CD4-positive, alpha-beta T cell treated with Interleukin-2 at 100 ng/mL for 4 hours (primary cell): ENCODE results near the gene SPINT1.
"Not testable (repeated sequence)": the region's sequence is repeated elsewhere in the genome, so short reads cannot be mapped to it uniquely, and the experiment has no call there.

Source experiments
- DNase-seq: peaks from one replicate; pipeline ENCODE4 v3.0.0-alpha.2; 2020; ENCODE audit warnings: low spot score

Gene SPINT1

GRCh38 chr15:40859206-40859851 is 15.5 kb downstream of the SPINT1 start:
- peak; percentile 83 for DNase-seq

DNA sequence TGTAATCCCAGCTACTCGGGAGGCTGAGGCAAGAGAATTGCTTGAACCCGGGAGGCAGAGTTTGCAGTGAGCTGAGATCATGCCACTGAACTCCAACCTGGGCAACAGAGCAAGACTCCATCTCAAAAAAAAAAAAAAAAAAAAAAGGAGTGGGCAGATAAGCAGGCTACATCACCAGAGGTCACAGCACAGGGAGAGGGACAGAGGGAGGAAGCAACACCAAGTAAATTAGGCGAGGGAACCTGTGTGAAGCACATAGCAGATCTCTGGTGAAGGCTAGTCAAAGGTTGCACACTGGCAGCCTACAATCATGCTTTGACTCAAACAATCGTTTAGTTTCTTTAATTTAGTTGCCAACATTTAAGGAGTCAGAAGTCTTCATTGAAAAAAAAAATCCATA is 17.3 kb downstream of the SPINT1 start:
- not testable (repeated sequence) for DNase-seq

GRCh38 chr15:40863660-40864270 is 19.9 kb downstream of the SPINT1 start:
- DNase-seq: no peak

GRCh38 chr15:40867199-40867598 is 23.4 kb downstream of the SPINT1 start:
- DNase-seq: no peak

DNA sequence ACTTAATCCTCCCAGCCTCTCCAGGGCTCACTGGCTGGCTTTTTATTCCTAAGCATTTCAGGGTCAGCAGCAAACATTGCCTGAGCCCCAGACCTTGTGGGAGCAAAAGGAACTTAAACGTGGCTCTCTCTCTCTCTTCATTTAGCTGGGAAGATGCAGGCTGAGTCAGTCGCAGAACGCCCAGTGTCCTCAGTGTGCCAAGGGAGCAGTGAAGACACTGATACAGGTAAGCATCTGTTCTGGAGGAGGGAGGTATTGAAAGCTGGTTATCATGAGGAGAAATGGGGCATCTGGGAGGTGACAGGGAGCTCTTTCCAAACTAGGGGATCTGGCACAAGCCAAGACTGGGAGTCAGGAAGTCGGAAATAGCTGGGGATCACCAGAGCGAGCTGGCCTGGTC is 25.8 kb downstream of the SPINT1 start:
- no peak for DNase-seq

DNA sequence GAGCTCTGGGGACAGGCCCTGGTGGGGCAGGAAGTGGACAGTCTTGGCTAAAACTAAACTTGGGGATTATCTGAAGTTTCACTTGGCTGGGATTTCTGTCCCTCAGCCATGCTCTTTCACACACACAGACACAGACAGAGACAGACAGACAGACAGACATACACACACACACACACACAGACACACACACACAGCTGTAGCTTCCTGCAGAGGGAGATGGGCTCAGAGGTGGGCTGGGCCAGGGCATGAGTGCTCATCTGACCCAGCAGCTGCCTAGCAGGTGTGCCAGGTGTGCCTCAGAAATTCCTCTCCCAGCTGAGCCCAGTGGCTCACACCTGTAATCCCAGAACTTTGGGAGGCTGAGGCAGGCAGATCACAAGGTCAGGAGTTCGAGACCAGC is 26.9 kb downstream of the SPINT1 start:
- DNase-seq: no peak

- no peak for DNase-seq
Observed at GRCh38 chr15:40871749-40872617, 28.1 kb downstream of the SPINT1 start.

DNA sequence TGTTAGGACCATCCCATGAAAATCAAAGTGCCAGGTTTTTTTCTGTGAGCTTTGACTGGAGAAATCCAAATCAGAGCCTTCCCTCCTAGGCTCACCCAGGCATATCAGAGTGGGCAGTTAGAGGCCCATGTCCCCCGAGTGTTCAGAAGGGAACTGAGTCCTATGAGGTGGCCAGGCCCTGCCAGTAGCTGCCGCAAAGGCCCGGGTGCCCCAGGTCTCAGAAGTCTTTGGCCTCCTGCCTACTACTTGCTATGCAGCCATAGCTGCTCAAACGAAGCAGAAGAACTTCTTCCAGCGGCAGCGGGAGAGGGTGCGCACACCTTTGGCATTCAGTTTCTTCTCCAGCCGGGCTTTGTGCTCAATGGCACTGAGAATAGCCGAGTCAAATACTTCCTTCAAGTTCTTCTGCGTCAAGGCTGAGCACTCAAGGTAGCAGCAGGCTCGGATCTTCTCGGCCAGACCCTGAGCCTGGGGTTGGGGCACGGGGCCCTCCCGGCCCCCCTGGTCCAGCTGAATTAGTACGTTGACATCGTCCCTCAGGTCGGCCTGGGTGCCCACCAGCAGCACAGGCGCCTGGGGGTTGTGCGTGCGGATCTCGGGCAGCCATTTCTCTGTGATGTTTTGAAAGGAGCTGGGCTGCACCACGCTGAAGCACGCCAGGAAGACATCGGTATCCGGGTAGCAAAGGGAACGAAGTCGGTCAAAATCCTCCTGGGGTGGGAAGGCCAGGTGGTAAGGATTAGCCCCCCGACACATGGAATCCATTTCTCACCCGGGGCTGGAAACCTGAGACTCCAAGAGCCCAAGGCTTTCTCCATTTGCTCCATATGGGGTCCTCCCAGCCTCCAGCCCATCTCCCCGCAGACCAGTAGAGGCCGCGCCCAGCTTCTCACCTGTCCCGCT is 29.2 kb downstream of the SPINT1 start:
- DNase-seq: no peak

DNA sequence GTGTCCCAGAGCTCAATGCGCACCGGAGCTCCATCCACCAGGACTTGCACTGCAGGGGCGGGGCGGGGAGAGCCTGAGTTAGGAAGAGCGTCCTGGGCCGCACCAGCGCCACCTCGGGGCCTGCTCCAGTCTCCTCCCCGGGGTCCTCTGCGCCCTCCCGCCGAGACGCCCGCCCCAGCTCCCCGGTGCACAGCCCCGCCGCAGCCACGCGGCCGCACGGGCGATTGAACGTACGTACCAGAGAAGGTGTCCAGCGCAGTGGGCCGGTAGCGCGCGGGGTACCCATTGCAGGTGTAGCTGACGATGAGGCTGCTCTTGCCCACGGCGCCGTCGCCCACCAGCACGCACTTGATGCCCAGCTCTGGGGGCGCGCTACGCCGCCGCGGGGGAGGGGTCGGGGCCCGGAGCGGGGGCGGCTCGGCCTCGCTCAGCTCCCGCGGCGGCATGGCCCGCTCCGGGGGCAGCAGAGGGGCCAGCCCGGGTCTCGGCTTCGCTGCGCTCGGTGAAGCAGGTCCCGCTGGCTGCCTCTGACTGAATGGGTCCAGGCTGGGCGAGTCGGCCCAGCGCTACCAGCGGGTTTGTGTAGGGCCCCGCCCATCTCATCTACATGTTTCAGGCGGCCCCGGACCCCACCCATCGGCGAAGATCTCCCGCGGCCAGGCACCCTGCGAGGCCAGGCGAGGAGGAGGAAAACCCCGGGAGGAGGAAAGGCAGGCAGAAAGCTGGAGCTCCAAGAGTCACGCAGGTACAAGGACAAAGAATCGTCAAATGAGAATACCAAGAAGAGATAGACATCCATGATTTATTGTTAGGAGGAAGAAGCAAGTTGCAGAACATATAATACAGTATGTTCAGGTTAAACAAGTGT is 30.1 kb downstream of the SPINT1 start, which contains the start of gene RHOV:
Gene RHOV (minus strand): TSS at position 541 of the 868 bp plus-strand sequence. CDS start 95 bp downstream, at position 446.
- DNase-seq: peak; percentile 49

DNA sequence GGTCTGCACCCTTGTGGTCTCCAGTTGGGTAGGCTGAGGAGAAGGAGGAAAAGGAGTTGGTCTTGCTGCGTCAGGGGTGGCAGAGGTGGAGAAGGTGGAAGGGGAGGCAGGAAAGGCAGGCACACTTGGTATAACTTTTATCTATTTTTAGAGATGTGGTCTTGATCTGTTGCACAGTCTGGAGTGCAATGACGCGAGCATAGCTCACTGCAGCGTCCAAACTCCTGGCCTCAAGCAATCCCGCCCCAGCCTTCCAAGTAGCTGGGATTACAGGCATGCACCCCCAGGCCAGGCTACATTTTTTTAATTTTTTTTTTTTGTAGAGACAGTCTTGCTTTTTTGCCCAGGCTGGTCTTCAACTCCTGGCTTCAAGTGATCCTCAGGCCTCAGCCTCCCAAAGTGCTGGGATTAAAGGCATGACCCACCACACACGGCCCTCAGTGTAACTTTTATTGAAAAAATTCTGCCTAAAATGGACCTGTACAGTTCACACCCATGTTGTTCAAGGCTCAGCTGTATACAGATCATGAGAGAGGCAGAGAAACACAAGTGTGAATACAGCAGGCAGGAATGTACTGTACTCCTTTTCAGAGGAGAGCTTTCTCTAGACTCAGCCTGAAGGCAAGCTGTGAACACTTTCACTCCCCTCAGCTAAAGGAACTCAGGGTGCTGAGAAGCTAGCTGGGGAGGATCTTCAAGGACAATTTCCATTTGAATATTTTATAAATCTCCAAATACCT is 32.3 kb downstream of the SPINT1 start:
- no peak for DNase-seq

- DNase-seq: no peak
Observed at GRCh38 chr15:40877694-40878093, 33.8 kb downstream of the SPINT1 start.

GRCh38 chr15:40878785-40879184 is 34.9 kb downstream of the SPINT1 start:
- DNase-seq: peak; percentile 50

GRCh38 chr15:40879609-40880008 is 35.8 kb downstream of the SPINT1 start:
- DNase-seq: no peak

DNA sequence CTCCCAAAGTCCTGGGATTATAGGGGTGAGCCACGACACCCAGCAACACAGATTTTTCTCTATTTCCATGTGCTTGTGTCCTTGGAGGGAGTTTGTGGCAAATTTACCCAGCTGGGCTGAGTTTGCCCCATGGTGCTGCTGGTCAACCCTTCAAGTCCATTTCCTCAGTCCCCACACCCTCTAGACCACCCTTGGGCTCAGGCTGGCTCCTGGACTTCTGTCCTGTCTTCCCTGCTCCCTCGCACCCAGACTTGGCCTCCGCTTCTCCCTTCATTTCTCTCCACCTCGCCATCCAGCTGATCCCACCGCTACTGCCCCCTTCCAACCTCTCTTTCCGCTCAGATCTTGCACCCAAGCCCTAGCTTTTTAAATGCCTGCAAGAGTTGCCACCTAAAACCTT is 37.5 kb downstream of the SPINT1 start:
- no peak for DNase-seq

- no peak for DNase-seq
Observed at GRCh38 chr15:40886586-40886985, 42.7 kb downstream of the SPINT1 start.

DNA sequence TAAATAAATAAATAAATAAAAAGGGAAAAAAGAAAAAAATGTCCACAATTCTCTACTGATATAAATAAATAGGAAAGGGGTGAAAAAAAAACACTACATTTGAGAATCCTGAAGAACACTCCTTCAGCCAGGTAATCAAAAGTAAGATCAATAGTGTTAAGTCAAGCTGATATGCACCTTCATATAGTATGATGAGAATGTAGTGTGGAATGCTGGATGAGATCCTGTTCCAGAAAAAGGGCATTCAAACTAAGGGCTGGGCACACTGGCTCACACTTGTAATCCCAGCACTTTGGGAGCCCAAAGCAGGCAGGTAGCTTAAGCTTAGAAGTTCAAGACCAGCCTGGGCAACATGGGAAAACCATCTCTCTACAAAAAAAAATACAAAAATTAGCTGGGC is 45.3 kb downstream of the SPINT1 start:
- no peak for DNase-seq

GRCh38 chr15:40891138-40891537 is 47.3 kb downstream of the SPINT1 start:
- no peak for DNase-seq

GRCh38 chr15:40891810-40892446 is 48.1 kb downstream of the SPINT1 start:
- peak; percentile 55 for DNase-seq

DNA sequence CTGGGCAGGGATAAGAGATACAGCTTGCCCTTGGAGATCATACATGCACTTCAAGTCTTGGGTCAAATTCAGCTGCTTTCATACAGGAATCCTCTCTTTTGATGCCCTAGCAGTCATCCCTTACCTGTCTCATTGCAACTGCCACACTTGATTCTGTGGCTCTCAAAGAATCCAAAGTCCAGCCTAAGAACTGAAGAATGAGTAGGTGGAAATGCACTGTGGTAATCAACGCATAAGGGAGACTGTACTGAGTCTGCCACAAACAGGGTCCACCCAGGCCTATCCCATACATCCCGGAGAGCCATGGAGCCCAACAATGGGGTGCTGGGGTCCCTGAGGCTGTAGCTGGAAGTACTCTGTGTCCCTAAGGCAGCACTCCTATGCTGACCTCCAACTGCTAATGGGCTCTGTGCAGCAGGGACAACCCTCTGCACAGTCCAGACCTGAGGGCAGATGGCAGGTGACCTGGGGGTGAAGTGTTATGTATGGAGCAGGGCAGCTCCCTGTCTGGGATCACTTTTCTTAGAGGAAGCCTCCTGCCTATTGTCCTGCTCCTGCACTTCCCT is 48.7 kb downstream of the SPINT1 start:
- DNase-seq: no peak
